H1 (cell line): ENCODE data around the gene PYGL. TPM values are rescaled to one million over a fixed set of nuclear protein-coding genes. Genes with fewer than 3 reads are reported as not detected.

ENCODE experiments used
- CTCF ChIA-PET: fragments of 300-600 bp; sonication (Branson Sonifier 250); formaldehyde crosslinking; loops from one replicate; lab custom pipeline; 2021; ENCODE audit not compliant: partially characterized antibody; lab: Charles Lee
- POLR2A ChIA-PET: fragments of 300-600 bp; sonication (Branson Sonifier 250); formaldehyde crosslinking; loops from one replicate; lab custom pipeline; 2021; ENCODE audit warnings: inconsistent platforms; ENCODE audit not compliant: partially characterized antibody; lab: Charles Lee
- DNase-seq, 2 experiments: peaks; one replicate each; pipeline versions ENCODE4 v3.0.0 to v3.0.0-alpha.2; 2010 to 2022; ENCODE audit warnings: low spot score in 2 of 2, low read depth in 1 of 2, mixed read lengths in 1 of 2
- FAIRE-seq: peaks from 2 replicates; lab custom pipeline; 2011; peaks lifted over from hg19 to GRCh38; lab: Jason Lieb, UNC
- H2AFZ ChIP-seq: 2 replicates; pipeline ENCODE4 v1.8.1; 2012; ENCODE audit warnings: low read length, inconsistent platforms
- H2AK5ac ChIP-seq: 2 replicates; pipeline ENCODE4 v1.6.1; 2013; ENCODE audit warnings: low read depth, low read length
- H2BK120ac ChIP-seq: replicated peaks from 2 replicates; pipeline ENCODE3; 2013; ENCODE audit warnings: low read depth, low read length, inconsistent platforms
- H2BK12ac ChIP-seq: 2 replicates; pipeline ENCODE4 v1.6.1; 2013; ENCODE audit warnings: low read depth, low read length
- H2BK15ac ChIP-seq: 2 replicates; pipeline ENCODE4 v1.6.1; 2013; ENCODE audit warnings: low read length
- H2BK20ac ChIP-seq: 2 replicates; pipeline ENCODE4 v1.6.1; 2013; ENCODE audit warnings: low read length
- H2BK5ac ChIP-seq: 2 replicates; pipeline ENCODE4 v1.6.1; 2013; ENCODE audit warnings: low read depth, low read length
- H3K14ac ChIP-seq: 2 replicates; pipeline ENCODE4 v1.6.1; 2013; ENCODE audit warnings: inconsistent platforms; ENCODE audit not compliant: insufficient read length
- H3K18ac ChIP-seq: 2 replicates; pipeline ENCODE4 v1.6.1; 2013; ENCODE audit warnings: low read length; ENCODE audit errors: extremely low read depth
- H3K23ac ChIP-seq: 2 replicates; pipeline ENCODE4 v1.6.1; 2013; ENCODE audit warnings: inconsistent platforms; ENCODE audit not compliant: insufficient read length
- H3K23me2 ChIP-seq: 2 replicates; pipeline ENCODE4 v1.6.1; 2013; ENCODE audit warnings: low read depth, low read length
- H3K27ac ChIP-seq: 2 replicates; pipeline ENCODE4 v1.6.1; 2011; ENCODE audit warnings: low read depth, low read length, inconsistent platforms
- H3K27me3 ChIP-seq, 4 experiments: replicated peaks in 1 of 4; 1 replicate in 1 of 4; 2 replicates in 3 of 4; pipeline versions ENCODE4 v1.6.1 to v1.8.1; 2011 to 2013; ENCODE audit warnings: low read length in 3 of 4, mild to moderate bottlenecking in 3 of 4, inconsistent platforms in 2 of 4, mixed read lengths in 2 of 4, moderate library complexity in 1 of 4; ENCODE audit not compliant: control insufficient read depth in 3 of 4, insufficient read depth in 3 of 4; ENCODE audit errors: extremely low read depth in 1 of 4
- H3K36me3 ChIP-seq, 4 experiments: 2 replicates each; pipeline versions ENCODE4 v1.6.1 to v1.8.1; 2011 to 2013; ENCODE audit warnings: mild to moderate bottlenecking in 4 of 4, low read length in 3 of 4, moderate library complexity in 2 of 4, control low read depth in 1 of 4, inconsistent platforms in 1 of 4; ENCODE audit not compliant: insufficient read depth in 4 of 4, control insufficient read depth in 2 of 4
- H3K4ac ChIP-seq: replicated peaks from 2 replicates; pipeline ENCODE3; 2013; ENCODE audit warnings: low read length, low read depth, mixed read lengths, inconsistent platforms; ENCODE audit not compliant: insufficient read length
- H3K4me1 ChIP-seq, 4 experiments: replicated peaks in 1 of 4; 1 replicate in 1 of 4; 2 replicates in 3 of 4; pipeline versions ENCODE4 v1.6.1 to v1.8.1; 2011 to 2013; ENCODE audit warnings: low read length in 3 of 4, inconsistent platforms in 2 of 4, mixed read lengths in 1 of 4; ENCODE audit not compliant: insufficient read depth in 4 of 4, control insufficient read depth in 3 of 4
- H3K4me2 ChIP-seq, 2 experiments: 2 replicates each; pipeline versions ENCODE4 v1.6.1 to v1.8.1; 2011 to 2013; ENCODE audit warnings: low read depth in 2 of 2, low read length in 2 of 2, control low read depth in 1 of 2, inconsistent platforms in 1 of 2, mild to moderate bottlenecking in 1 of 2; ENCODE audit not compliant: insufficient read depth in 1 of 2
- H3K4me3 ChIP-seq, 4 experiments: fragments of 200-600, 300-600 bp in 1 of 4; sonication (generic), shearing (Covaris generic), sonication (Bioruptor Twin) in 1 of 4; 2 replicates each; pipeline versions ENCODE4 v1.5.1 to v1.8.1; 2011 to 2016; ENCODE audit warnings: low read length in 4 of 4, low read depth in 3 of 4, control low read depth in 2 of 4, inconsistent platforms in 2 of 4, mild to moderate bottlenecking in 2 of 4, mixed read lengths in 1 of 4, moderate library complexity in 1 of 4; ENCODE audit not compliant: insufficient read depth in 2 of 4; ENCODE audit errors: extremely low read depth in 1 of 4
- H3K56ac ChIP-seq: replicated peaks from 2 replicates; pipeline ENCODE3; 2013; ENCODE audit warnings: low read depth, mild to moderate bottlenecking, mixed read lengths, low read length, inconsistent platforms; ENCODE audit not compliant: insufficient read length
- H3K79me1 ChIP-seq: 2 replicates; pipeline ENCODE4 v1.6.1; 2013; ENCODE audit warnings: low read depth, low read length, control low read depth
- H3K79me2 ChIP-seq, 2 experiments: 2 replicates each; pipeline versions ENCODE4 v1.6.1 to v1.8.1; 2012 to 2013; ENCODE audit warnings: low read length in 2 of 2, mild to moderate bottlenecking in 2 of 2, inconsistent platforms in 1 of 2; ENCODE audit not compliant: insufficient read depth in 2 of 2, control insufficient read depth in 1 of 2
- H3K9ac ChIP-seq, 4 experiments: replicated peaks in 1 of 4; 1 replicate in 1 of 4; 2 replicates in 3 of 4; pipeline versions ENCODE4 v1.6.1 to v1.8.1; 2011 to 2013; ENCODE audit warnings: low read depth in 3 of 4, low read length in 3 of 4, control low read depth in 2 of 4, mild to moderate bottlenecking in 2 of 4, moderate library complexity in 2 of 4, inconsistent platforms in 1 of 4; ENCODE audit errors: extremely low read depth in 1 of 4
- H3K9me3 ChIP-seq, 2 experiments: 2 replicates each; pipeline versions ENCODE4 v1.6.1 to v1.8.1; 2012 to 2013; ENCODE audit warnings: mild to moderate bottlenecking in 2 of 2, moderate library complexity in 2 of 2, control low read depth in 1 of 2, inconsistent platforms in 1 of 2, low read depth in 1 of 2, low read length in 1 of 2, mixed read lengths in 1 of 2; ENCODE audit not compliant: insufficient read depth in 2 of 2
- H4K20me1 ChIP-seq, 2 experiments: replicated peaks in 1 of 2; 2 replicates each; pipeline versions ENCODE3 to v1.8.1; 2011 to 2013; ENCODE audit warnings: inconsistent platforms in 2 of 2, low read length in 2 of 2, mild to moderate bottlenecking in 1 of 2; ENCODE audit not compliant: insufficient read depth in 2 of 2, control insufficient read depth in 1 of 2
- H4K5ac ChIP-seq: 2 replicates; pipeline ENCODE4 v1.6.1; 2013; ENCODE audit warnings: low read length, low read depth, mixed read lengths, inconsistent platforms; ENCODE audit not compliant: insufficient read length
- H4K8ac ChIP-seq: 2 replicates; pipeline ENCODE4 v1.8.0; 2013; ENCODE audit warnings: mild to moderate bottlenecking, moderate library complexity, low read length, inconsistent platforms; ENCODE audit not compliant: insufficient read depth; ENCODE audit errors: extremely low read depth
- H4K91ac ChIP-seq: replicated peaks from 2 replicates; pipeline ENCODE3; 2013; ENCODE audit warnings: low read length, mixed read lengths, inconsistent platforms; ENCODE audit not compliant: insufficient read length
- CREB1 ChIP-seq: IDR thresholded peaks from 2 replicates; pipeline ENCODE4 v1.6.1; 2012; ENCODE audit warnings: inconsistent platforms
- CTBP2 ChIP-seq: IDR thresholded peaks from 2 replicates; pipeline ENCODE4 v1.7.0; 2011; ENCODE audit warnings: borderline replicate concordance, mild to moderate bottlenecking, moderate library complexity, mixed read lengths, low read length; ENCODE audit not compliant: insufficient read depth, insufficient read length
- EGR1 ChIP-seq: IDR thresholded peaks from 2 replicates; pipeline ENCODE4 v1.6.1; 2011; ENCODE audit warnings: low read depth, low read length, borderline replicate concordance
- EP300 ChIP-seq, 2 experiments: IDR thresholded peaks; 1 replicate in 1 of 2; 2 replicates in 1 of 2; pipeline ENCODE4 v1.6.1; 2011 to 2012; ENCODE audit warnings: low read depth in 2 of 2, low read length in 2 of 2, mild to moderate bottlenecking in 2 of 2, borderline replicate concordance in 1 of 2, inconsistent platforms in 1 of 2, moderate library complexity in 1 of 2
- GABPA ChIP-seq: IDR thresholded peaks from 2 replicates; pipeline ENCODE4 v1.6.1; 2011; ENCODE audit warnings: mild to moderate bottlenecking, low read length, moderate library complexity, borderline replicate concordance; ENCODE audit not compliant: insufficient read depth
- GTF2F1 ChIP-seq: IDR thresholded peaks from 2 replicates; pipeline ENCODE4 v1.6.1; 2012; ENCODE audit warnings: low read depth, low read length, improper control_type of control experiment, borderline replicate concordance
- JUN ChIP-seq: IDR thresholded peaks from 2 replicates; pipeline ENCODE4 v1.6.1; 2011; ENCODE audit warnings: low read depth, mild to moderate bottlenecking, improper control_type of control experiment, low read length
- KDM4A ChIP-seq: IDR thresholded peaks from one replicate; pipeline ENCODE4 v1.7.1; 2012; ENCODE audit warnings: low read depth, mild to moderate bottlenecking, moderate library complexity, low read length, inconsistent platforms; ENCODE audit not compliant: severe bottlenecking
- POLR2A ChIP-seq, 2 experiments: IDR thresholded peaks; 1 replicate in 1 of 2; 2 replicates in 1 of 2; pipeline ENCODE4 v1.6.1; 2011; ENCODE audit warnings: low read depth in 2 of 2, low read length in 2 of 2, mild to moderate bottlenecking in 2 of 2; ENCODE audit errors: control extremely low read depth in 1 of 2
- POLR2AphosphoS5 ChIP-seq: IDR thresholded peaks from 2 replicates; pipeline ENCODE4 v1.6.1; 2011; ENCODE audit warnings: low read depth, low read length
- RAD21 ChIP-seq, 2 experiments: IDR thresholded peaks in 1 of 2; conservative IDR thresholded peaks in 1 of 2; 2 replicates each; pipeline ENCODE4 v1.6.1; 2011; ENCODE audit warnings: low read depth in 2 of 2, low read length in 2 of 2, improper control_type of control experiment in 1 of 2, inconsistent platforms in 1 of 2, mild to moderate bottlenecking in 1 of 2, moderate library complexity in 1 of 2
- SIX5 ChIP-seq: IDR thresholded peaks from 2 replicates; pipeline ENCODE4 v1.6.1; 2011; ENCODE audit warnings: mild to moderate bottlenecking, low read depth, low read length
- SP1 ChIP-seq: IDR thresholded peaks from 2 replicates; pipeline ENCODE4 v1.6.1; 2011; ENCODE audit warnings: low read depth, low read length
- TAF1 ChIP-seq: IDR thresholded peaks from 2 replicates; pipeline ENCODE4 v1.6.1; 2011; ENCODE audit warnings: mild to moderate bottlenecking, low read depth, low read length
- ZNF274 ChIP-seq: IDR thresholded peaks from 2 replicates; pipeline ENCODE4 v1.7.0; 2012; ENCODE audit warnings: low read length, borderline replicate concordance; ENCODE audit errors: extremely low read depth
- WGBS, 2 experiments: shearing (Covaris generic) in 1 of 2; methylation state at CpG; one replicate each; pipeline versions ENCODE4 v1.1.6 to v1.1.7; 2013 to 2015; ENCODE audit warnings: low lambda C conversion rate in 2 of 2, mixed read lengths in 2 of 2, inconsistent platforms in 1 of 2, low coverage in 1 of 2, missing lambda C conversion rate in 1 of 2; ENCODE audit not compliant: insufficient replicate concordance in 2 of 2, insufficient coverage in 1 of 2, insufficient read length in 1 of 2; ENCODE audit errors: extremely low coverage in 1 of 2, missing lambda C conversion rate in 1 of 2; 5-methylcytosine and 5-hydroxymethylcytosine counted together
- polyA plus RNA-seq, 7 experiments: library from polyadenylated mRNA; depleted of rRNA in 3 of 7; stranded (reverse) in 5 of 7; unstranded in 2 of 7; fragments of >200 nt in 5 of 7; fragments of 200-250 nt in 2 of 7; gene quantifications; 1 replicate in 5 of 7; 2 replicates in 1 of 7; 4 replicates in 1 of 7; pipeline versions ENCODE4 v1.2.1 to v1.2.3, GENCODE V29; 2011 to 2013; ENCODE audit warnings: missing spikeins in 2 of 7, mixed read lengths in 2 of 7
- total RNA-seq: library from RNA; stranded (reverse); fragmentation: NEBNext Ultra II Directional; extraction: Animal tissue kit (Norgen Biotek cat#: 25700); gene quantifications from 2 replicates; pipeline ENCODE4 v1.2.1, GENCODE V29; 2021

Gene PYGL
- total and polyA plus RNA-seq, 2 of the 8 experiments (the other 6 are each of a cell fraction or from before 2014, with no cell fraction given), result 26.1 to 50.5 TPM

GRCh38 chr14:50874757-50875156, 69.5 kb downstream of the PYGL start:
- FAIRE-seq (no peak), DNase-seq (no peak)
- no peaks in the 10 kb centered on the region for H3K36me3 ChIP-seq
- H3K79me2 ChIP-seq, result no peaks in the 10 kb centered on the region
- no peak overlapping the region for H2BK15ac ChIP-seq
- H3K4me1 ChIP-seq, result peaks cover 0 to 3% (median 1%) of the 10 kb centered on the region in 4 experiments; a peak in 1 of 7 replicates
- H2BK120ac ChIP-seq, result no peak overlapping the region
- WGBS, 2 experiments, result 94% methylated on average over 2 of the region's 2 CpGs; no CpG with 5 or more reads in 1 of the 2 experiments
- H2BK5ac ChIP-seq, result no peak overlapping the region
- no peak overlapping the region for H3K14ac ChIP-seq
- H3K9me3 ChIP-seq, result no peaks in the 10 kb centered on the region
- no peak overlapping the region for H2AK5ac ChIP-seq
- no peak overlapping the region for H3K9ac ChIP-seq
- no peak overlapping the region for H3K18ac ChIP-seq
- no peak overlapping the region for H3K4me2 ChIP-seq
- peaks cover 2% of the 10 kb centered on the region; the same call in 1 of the 2 replicates for H3K23me2 ChIP-seq
- no peak overlapping the region for H3K4ac ChIP-seq
- H3K56ac ChIP-seq, result no peak overlapping the region
- H3K4me3 ChIP-seq, result no peak overlapping the region
- H3K23ac ChIP-seq, result no peak overlapping the region
- no peaks in the 10 kb centered on the region for H4K20me1 ChIP-seq
- no peak overlapping the region for H4K8ac ChIP-seq
- H3K79me1 ChIP-seq, result no peaks in the 10 kb centered on the region
- H2BK12ac ChIP-seq, result no peak overlapping the region
- no peak overlapping the region for H2AFZ ChIP-seq
- H3K27ac ChIP-seq, result no peak overlapping the region
- POLR2A ChIA-PET, result interaction anchor here (1.7 kb wide), 1 partner anchor 61 kb away, joined by 3 read pairs; no protein-coding TSS in a partner anchor
- CTCF ChIA-PET, result interaction anchor here (3.6 kb wide), 1 partner anchor 11 kb away, joined by 24 read pairs; no protein-coding TSS in a partner anchor
- H3K27me3 ChIP-seq, result peaks cover 3 to 24% (median 15%) of the 10 kb centered on the region in 4 experiments; a peak in 6 of 7 replicates
- no peak overlapping the region for H2BK20ac ChIP-seq
- no peak overlapping the region for H4K91ac ChIP-seq
- H4K5ac ChIP-seq, result no peak overlapping the region
- no peak for TF ChIP-seq CTBP2
- no peak for TF ChIP-seq TAF1
- TF ChIP-seq RAD21 (IDR thresholded peaks at IDR 0.05 in 1 of 2, conservative IDR thresholded peaks at IDR 0.05 in 1 of 2; ENCODE audit: low read depth in 2 of 2, low read length in 2 of 2), result no peak
- no peak for TF ChIP-seq POLR2AphosphoS5
- TF ChIP-seq JUN, result no peak
- no peak for TF ChIP-seq KDM4A
- no peak for TF ChIP-seq POLR2A (IDR thresholded peaks at IDR 0.05; ENCODE audit: control extremely low read depth in 1 of 2, low read depth in 2 of 2, low read length in 2 of 2)
- no peak for TF ChIP-seq ZNF274
- no peak for TF ChIP-seq GTF2F1
- TF ChIP-seq GABPA, result no peak
- no peak for TF ChIP-seq SP1
- TF ChIP-seq EP300 (IDR thresholded peaks at IDR 0.05; ENCODE audit: borderline replicate concordance in 1 of 2, low read depth in 2 of 2, low read length in 2 of 2), result no peak
- no peak for TF ChIP-seq CREB1
- TF ChIP-seq SIX5, result no peak
- TF ChIP-seq EGR1, result no peak
